ENCODE results near the gene STAC2. TPM values are rescaled to one million over a fixed set of nuclear protein-coding genes. Genes with fewer than 3 reads are reported as not detected.

The STAC2 gene
- total and polyA plus RNA-seq, 9 of the 15 experiments (the other 6 are each of a cell fraction or from before 2014, with no cell fraction given): not detected

DNA sequence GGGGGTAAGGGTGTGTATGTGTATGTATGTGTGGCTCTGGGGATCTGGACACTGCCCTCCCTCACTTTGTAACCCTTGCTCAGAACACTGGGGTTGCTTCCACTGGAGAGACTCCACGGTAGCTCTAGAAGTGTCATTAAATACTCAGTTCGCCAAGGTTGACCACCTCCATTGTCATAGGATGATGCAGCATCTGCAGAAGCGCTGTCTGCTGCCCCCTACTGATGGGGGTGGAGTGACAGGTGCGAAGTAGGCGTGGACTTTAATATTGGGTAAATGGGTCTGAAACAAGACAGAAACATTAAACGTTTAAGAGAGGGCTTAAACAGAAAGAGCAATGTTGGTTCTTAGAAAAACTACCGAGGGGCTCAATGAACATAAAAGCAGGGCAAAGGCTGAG, 35.5 kb upstream of the STAC2 start (continued):
- TF ChIP-seq ZNF766 (CRISPR knock-in tag; conservative IDR thresholded peaks at IDR 0.05) (no peak), RBM34 (IDR thresholded peaks at IDR 0.05; ENCODE audit: borderline replicate concordance, insufficient read depth, low read length) (no peak), ETS2 (tag; IDR thresholded peaks at IDR 0.05; ENCODE audit: borderline replicate concordance, poor library complexity, severe bottlenecking) (no peak), MAFK (IDR thresholded peaks at IDR 0.05; ENCODE audit: low read length) (peak; percentile 20; the same call in 1 of the 2 replicates), ZNF696 (CRISPR knock-in tag; conservative IDR thresholded peaks at IDR 0.05) (no peak), CBX2 (IDR thresholded peaks at IDR 0.05; ENCODE audit: insufficient read depth, low read length, poor library complexity, severe bottlenecking) (no peak), SRSF9 (IDR thresholded peaks at IDR 0.05; ENCODE audit: borderline replicate concordance, low read depth, low read length) (no peak)
- TF ChIP-seq, protein P1, sequence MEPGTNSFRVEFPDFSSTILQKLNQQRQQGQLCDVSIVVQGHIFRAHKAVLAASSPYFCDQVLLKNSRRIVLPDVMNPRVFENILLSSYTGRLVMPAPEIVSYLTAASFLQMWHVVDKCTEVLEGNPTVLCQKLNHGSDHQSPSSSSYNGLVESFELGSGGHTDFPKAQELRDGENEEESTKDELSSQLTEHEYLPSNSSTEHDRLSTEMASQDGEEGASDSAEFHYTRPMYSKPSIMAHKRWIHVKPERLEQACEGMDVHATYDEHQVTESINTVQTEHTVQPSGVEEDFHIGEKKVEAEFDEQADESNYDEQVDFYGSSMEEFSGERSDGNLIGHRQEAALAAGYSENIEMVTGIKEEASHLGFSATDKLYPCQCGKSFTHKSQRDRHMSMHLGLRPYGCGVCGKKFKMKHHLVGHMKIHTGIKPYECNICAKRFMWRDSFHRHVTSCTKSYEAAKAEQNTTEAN (CRISPR knock-in tag; IDR thresholded peaks at IDR 0.05): no peak
- TF ChIP-seq, protein P2, sequence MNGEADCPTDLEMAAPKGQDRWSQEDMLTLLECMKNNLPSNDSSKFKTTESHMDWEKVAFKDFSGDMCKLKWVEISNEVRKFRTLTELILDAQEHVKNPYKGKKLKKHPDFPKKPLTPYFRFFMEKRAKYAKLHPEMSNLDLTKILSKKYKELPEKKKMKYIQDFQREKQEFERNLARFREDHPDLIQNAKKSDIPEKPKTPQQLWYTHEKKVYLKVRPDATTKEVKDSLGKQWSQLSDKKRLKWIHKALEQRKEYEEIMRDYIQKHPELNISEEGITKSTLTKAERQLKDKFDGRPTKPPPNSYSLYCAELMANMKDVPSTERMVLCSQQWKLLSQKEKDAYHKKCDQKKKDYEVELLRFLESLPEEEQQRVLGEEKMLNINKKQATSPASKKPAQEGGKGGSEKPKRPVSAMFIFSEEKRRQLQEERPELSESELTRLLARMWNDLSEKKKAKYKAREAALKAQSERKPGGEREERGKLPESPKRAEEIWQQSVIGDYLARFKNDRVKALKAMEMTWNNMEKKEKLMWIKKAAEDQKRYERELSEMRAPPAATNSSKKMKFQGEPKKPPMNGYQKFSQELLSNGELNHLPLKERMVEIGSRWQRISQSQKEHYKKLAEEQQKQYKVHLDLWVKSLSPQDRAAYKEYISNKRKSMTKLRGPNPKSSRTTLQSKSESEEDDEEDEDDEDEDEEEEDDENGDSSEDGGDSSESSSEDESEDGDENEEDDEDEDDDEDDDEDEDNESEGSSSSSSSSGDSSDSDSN (IDR thresholded peaks at IDR 0.05; ENCODE audit: borderline replicate concordance in 1 of 2, low read depth in 2 of 2, low read length in 2 of 2): no peak
- TF ChIP-seq, protein P3, sequence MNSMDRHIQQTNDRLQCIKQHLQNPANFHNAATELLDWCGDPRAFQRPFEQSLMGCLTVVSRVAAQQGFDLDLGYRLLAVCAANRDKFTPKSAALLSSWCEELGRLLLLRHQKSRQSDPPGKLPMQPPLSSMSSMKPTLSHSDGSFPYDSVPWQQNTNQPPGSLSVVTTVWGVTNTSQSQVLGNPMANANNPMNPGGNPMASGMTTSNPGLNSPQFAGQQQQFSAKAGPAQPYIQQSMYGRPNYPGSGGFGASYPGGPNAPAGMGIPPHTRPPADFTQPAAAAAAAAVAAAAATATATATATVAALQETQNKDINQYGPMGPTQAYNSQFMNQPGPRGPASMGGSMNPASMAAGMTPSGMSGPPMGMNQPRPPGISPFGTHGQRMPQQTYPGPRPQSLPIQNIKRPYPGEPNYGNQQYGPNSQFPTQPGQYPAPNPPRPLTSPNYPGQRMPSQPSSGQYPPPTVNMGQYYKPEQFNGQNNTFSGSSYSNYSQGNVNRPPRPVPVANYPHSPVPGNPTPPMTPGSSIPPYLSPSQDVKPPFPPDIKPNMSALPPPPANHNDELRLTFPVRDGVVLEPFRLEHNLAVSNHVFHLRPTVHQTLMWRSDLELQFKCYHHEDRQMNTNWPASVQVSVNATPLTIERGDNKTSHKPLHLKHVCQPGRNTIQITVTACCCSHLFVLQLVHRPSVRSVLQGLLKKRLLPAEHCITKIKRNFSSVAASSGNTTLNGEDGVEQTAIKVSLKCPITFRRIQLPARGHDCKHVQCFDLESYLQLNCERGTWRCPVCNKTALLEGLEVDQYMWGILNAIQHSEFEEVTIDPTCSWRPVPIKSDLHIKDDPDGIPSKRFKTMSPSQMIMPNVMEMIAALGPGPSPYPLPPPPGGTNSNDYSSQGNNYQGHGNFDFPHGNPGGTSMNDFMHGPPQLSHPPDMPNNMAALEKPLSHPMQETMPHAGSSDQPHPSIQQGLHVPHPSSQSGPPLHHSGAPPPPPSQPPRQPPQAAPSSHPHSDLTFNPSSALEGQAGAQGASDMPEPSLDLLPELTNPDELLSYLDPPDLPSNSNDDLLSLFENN (IDR thresholded peaks at IDR 0.05; ENCODE audit: low read depth in 2 of 2, low read length in 2 of 2): no peak
- TF ChIP-seq, protein P4, sequence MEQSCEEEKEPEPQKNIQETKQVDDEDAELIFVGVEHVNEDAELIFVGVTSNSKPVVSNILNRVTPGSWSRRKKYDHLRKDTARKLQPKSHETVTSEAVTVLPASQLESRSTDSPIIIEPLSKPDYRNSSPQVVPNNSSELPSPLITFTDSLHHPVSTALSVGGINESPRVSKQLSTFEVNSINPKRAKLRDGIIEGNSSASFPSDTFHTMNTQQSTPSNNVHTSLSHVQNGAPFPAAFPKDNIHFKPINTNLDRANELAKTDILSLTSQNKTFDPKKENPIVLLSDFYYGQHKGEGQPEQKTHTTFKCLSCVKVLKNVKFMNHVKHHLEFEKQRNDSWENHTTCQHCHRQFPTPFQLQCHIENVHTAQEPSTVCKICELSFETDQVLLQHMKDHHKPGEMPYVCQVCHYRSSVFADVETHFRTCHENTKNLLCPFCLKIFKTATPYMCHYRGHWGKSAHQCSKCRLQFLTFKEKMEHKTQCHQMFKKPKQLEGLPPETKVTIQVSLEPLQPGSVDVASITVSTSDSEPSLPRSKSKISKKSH (CRISPR knock-in tag; IDR thresholded peaks at IDR 0.05): no peak
- TF ChIP-seq, protein P5, sequence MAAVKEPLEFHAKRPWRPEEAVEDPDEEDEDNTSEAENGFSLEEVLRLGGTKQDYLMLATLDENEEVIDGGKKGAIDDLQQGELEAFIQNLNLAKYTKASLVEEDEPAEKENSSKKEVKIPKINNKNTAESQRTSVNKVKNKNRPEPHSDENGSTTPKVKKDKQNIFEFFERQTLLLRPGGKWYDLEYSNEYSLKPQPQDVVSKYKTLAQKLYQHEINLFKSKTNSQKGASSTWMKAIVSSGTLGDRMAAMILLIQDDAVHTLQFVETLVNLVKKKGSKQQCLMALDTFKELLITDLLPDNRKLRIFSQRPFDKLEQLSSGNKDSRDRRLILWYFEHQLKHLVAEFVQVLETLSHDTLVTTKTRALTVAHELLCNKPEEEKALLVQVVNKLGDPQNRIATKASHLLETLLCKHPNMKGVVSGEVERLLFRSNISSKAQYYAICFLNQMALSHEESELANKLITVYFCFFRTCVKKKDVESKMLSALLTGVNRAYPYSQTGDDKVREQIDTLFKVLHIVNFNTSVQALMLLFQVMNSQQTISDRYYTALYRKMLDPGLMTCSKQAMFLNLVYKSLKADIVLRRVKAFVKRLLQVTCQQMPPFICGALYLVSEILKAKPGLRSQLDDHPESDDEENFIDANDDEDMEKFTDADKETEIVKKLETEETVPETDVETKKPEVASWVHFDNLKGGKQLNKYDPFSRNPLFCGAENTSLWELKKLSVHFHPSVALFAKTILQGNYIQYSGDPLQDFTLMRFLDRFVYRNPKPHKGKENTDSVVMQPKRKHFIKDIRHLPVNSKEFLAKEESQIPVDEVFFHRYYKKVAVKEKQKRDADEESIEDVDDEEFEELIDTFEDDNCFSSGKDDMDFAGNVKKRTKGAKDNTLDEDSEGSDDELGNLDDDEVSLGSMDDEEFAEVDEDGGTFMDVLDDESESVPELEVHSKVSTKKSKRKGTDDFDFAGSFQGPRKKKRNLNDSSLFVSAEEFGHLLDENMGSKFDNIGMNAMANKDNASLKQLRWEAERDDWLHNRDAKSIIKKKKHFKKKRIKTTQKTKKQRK (IDR thresholded peaks at IDR 0.05; ENCODE audit: borderline replicate concordance, low read depth, low read length): no peak

Data from K562 (cell line).